DOHH2 (cell line): ENCODE measurements around the gene UGT1A5.

ENCODE experiments used
- H3F3A ChIP-seq: fragments of 200-600 bp; sonication (generic), shearing (Covaris generic); 2 replicates; pipeline ENCODE4 v1.6.0; 2016; ENCODE audit warnings: antibody characterized with exemption, mild to moderate bottlenecking; ENCODE audit not compliant: control insufficient read depth, insufficient read depth
- H3K27ac ChIP-seq: fragments of 200-600 bp; sonication (generic); 2 replicates; pipeline ENCODE4 v1.5.1; 2014; ENCODE audit warnings: low read depth, mild to moderate bottlenecking, low read length, moderate library complexity
- H3K27me3 ChIP-seq: fragments of 200-600 bp; sonication (generic); 2 replicates; pipeline ENCODE4 v1.6.1; 2014; ENCODE audit warnings: mild to moderate bottlenecking, low read length, mixed read lengths; ENCODE audit not compliant: control insufficient read depth
- H3K36me3 ChIP-seq: fragments of 200-600 bp; sonication (generic); 2 replicates; pipeline ENCODE4 v1.6.1; 2014; ENCODE audit warnings: mild to moderate bottlenecking, low read length, moderate library complexity, mixed read lengths; ENCODE audit not compliant: control insufficient read depth
- H3K4me1 ChIP-seq: fragments of 200-600 bp; sonication (generic); 2 replicates; pipeline ENCODE4 v1.6.1; 2014; ENCODE audit warnings: mild to moderate bottlenecking, low read length, mixed read lengths; ENCODE audit not compliant: control insufficient read depth
- H3K4me2 ChIP-seq: fragments of 200-600 bp; sonication (generic); 2 replicates; pipeline ENCODE4 v1.6.0; 2014; ENCODE audit warnings: mild to moderate bottlenecking, low read length, moderate library complexity
- H3K4me3 ChIP-seq: fragments of 200-600 bp; sonication (generic); 2 replicates; pipeline ENCODE4 v1.5.1; 2014; ENCODE audit warnings: mild to moderate bottlenecking, low read length, mixed read lengths
- H3K79me2 ChIP-seq: fragments of 200-600 bp; sonication (generic); 2 replicates; pipeline ENCODE4 v1.6.1; 2014; ENCODE audit warnings: mild to moderate bottlenecking, low read length, mixed read lengths; ENCODE audit not compliant: control insufficient read depth
- H3K9me2 ChIP-seq: fragments of 200-600 bp; sonication (generic); replicated peaks from 2 replicates; pipeline ENCODE4 v1.6.1; 2014; ENCODE audit warnings: mild to moderate bottlenecking, low read length, mixed read lengths; ENCODE audit not compliant: control insufficient read depth
- H3K9me3 ChIP-seq: fragments of 200-600 bp; sonication (generic); 2 replicates; pipeline ENCODE4 v1.6.1; 2014; ENCODE audit warnings: antibody characterized with exemption, low read length, mixed read lengths; ENCODE audit not compliant: control insufficient read depth, insufficient read depth
- H4K20me1 ChIP-seq: fragments of 200-600 bp; sonication (generic); 2 replicates; pipeline ENCODE4 v1.6.0; 2014; ENCODE audit warnings: low read depth, mild to moderate bottlenecking, antibody characterized with exemption, low read length, moderate library complexity; ENCODE audit not compliant: control insufficient read depth, insufficient read depth
- EZH2phosphoT487 ChIP-seq: fragments of 200-600 bp; sonication (generic); IDR thresholded peaks from 2 replicates; pipeline ENCODE4 v1.6.1; 2017; ENCODE audit warnings: borderline replicate concordance, mild to moderate bottlenecking, antibody characterized with exemption, low read length, moderate library complexity, mixed read lengths
- TF ChIP-seq, protein P1 (sequence below): fragments of 200-600 bp; sonication (generic); IDR thresholded peaks from one replicate; pipeline ENCODE4 v1.5.1; 2014; ENCODE audit warnings: antibody characterized with exemption, mild to moderate bottlenecking, low read depth, low read length; ENCODE audit not compliant: poor library complexity, severe bottlenecking

Gene UGT1A5

GRCh38 chr2:233773854-233774253 lies 61.1 kb downstream of the UGT1A5 start:
- no peaks in the 10 kb centered on the region for H3K79me2 ChIP-seq
- H3K4me1 ChIP-seq, result no peaks in the 10 kb centered on the region
- no peak overlapping the region for H3K4me3 ChIP-seq
- H4K20me1 ChIP-seq, result no peaks in the 10 kb centered on the region
- H3K27ac ChIP-seq, result no peak overlapping the region
- no peaks in the 10 kb centered on the region for H3K27me3 ChIP-seq
- no peaks in the 10 kb centered on the region for H3K36me3 ChIP-seq
- H3K9me3 ChIP-seq, result peaks cover 2% of the 10 kb centered on the region; the same call in 1 of the 2 replicates
- TF ChIP-seq, protein P1, sequence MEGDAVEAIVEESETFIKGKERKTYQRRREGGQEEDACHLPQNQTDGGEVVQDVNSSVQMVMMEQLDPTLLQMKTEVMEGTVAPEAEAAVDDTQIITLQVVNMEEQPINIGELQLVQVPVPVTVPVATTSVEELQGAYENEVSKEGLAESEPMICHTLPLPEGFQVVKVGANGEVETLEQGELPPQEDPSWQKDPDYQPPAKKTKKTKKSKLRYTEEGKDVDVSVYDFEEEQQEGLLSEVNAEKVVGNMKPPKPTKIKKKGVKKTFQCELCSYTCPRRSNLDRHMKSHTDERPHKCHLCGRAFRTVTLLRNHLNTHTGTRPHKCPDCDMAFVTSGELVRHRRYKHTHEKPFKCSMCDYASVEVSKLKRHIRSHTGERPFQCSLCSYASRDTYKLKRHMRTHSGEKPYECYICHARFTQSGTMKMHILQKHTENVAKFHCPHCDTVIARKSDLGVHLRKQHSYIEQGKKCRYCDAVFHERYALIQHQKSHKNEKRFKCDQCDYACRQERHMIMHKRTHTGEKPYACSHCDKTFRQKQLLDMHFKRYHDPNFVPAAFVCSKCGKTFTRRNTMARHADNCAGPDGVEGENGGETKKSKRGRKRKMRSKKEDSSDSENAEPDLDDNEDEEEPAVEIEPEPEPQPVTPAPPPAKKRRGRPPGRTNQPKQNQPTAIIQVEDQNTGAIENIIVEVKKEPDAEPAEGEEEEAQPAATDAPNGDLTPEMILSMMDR, result no peak
- no peak for TF ChIP-seq EZH2phosphoT487
- no peaks in the 10 kb centered on the region for H3F3A ChIP-seq
- H3K9me2 ChIP-seq, result no peaks in the 10 kb centered on the region
- no peak overlapping the region for H3K4me2 ChIP-seq

GRCh38 chr2:233775414-233775813 lies 62.7 kb downstream of the UGT1A5 start:
- H3K4me2 ChIP-seq, result no peak overlapping the region
- no peaks in the 10 kb centered on the region for H3F3A ChIP-seq
- no peaks in the 10 kb centered on the region for H4K20me1 ChIP-seq
- TF ChIP-seq, protein P1, result no peak
- no peak for TF ChIP-seq EZH2phosphoT487
- no peaks in the 10 kb centered on the region for H3K9me2 ChIP-seq
- no peak overlapping the region for H3K4me3 ChIP-seq
- no peaks in the 10 kb centered on the region for H3K79me2 ChIP-seq
- no peaks in the 10 kb centered on the region for H3K27me3 ChIP-seq
- H3K36me3 ChIP-seq, result no peaks in the 10 kb centered on the region
- H3K9me3 ChIP-seq, result peaks cover 2% of the 10 kb centered on the region; the same call in 1 of the 2 replicates
- H3K27ac ChIP-seq, result no peak overlapping the region
- no peaks in the 10 kb centered on the region for H3K4me1 ChIP-seq

DNA sequence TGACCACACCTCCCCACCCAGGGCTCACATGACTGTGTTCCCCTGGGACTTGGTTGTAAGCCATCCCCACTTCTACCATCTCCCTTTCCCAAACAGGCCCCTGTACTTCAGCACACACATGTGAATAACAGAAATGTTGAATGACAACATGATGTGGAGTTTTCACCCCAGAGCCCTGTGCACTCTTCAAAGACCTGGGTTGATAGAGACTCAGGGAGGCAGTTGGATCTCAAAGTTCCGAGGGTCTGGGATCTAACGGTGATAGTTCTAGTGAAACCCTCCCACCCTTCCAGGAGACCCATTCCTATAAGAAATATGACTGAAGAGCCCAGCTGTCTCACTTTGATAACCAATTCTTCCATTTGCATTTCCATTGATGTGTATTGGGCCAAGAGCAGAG lies 65.3 kb downstream of the UGT1A5 start, which contains the start of gene MROH2A:
MROH2A (plus strand) TSS at position 301 of the 400 bp plus-strand sequence. CDS start 1,029 bp downstream, outside the sequence.
- no peaks in the 10 kb centered on the region for H3K36me3 ChIP-seq
- no peaks in the 10 kb centered on the region for H4K20me1 ChIP-seq
- no peak within 1 kb of the TSS for H3K4me3 ChIP-seq
- H3K4me2 ChIP-seq, result no peak within 1 kb of the TSS
- H3K79me2 ChIP-seq, result no peaks in the 10 kb centered on the region
- H3K27me3 ChIP-seq, result 0 out of 2 replicates have a peak, but pooled peaks cover 2% of the 10 kb centered on the region
- H3K9me3 ChIP-seq, result peaks cover 2% of the 10 kb centered on the region; the same call in 1 of the 2 replicates
- H3K4me1 ChIP-seq, result no peaks in the 10 kb centered on the region
- no peak for TF ChIP-seq EZH2phosphoT487
- TF ChIP-seq, protein P1, result no peak
- no peaks in the 10 kb centered on the region for H3F3A ChIP-seq
- H3K9me2 ChIP-seq, result no peaks in the 10 kb centered on the region
- no peak within 1 kb of the TSS for H3K27ac ChIP-seq
